Measurements from ENCODE around the gene CHADL. TPM values are rescaled to one million over a fixed set of nuclear protein-coding genes. Genes with fewer than 3 reads are reported as not detected.

The CHADL gene
- total RNA-seq, 2 donors from 2014 or later, result 3.2 to 4.9 TPM

DNA sequence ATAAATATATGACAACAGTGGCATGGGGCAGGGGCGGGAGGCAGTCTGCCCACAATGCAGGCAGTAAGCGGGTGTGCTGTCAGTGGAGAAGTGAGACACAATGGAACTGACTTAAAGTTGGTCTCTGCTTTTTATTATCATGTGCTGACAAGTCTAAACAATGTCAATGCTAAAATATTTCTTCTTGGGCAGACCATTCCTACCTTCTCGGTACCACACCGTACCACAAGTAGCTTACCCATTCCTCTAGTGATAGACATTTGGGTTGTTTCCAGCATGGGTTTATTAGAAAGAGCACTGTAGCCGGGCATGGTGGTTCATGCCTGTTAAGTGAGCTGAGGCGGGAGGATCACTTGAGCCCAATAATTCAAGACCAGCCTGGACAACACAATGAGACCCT, 2.6 kb upstream of the CHADL start:
- H3K9me3 ChIP-seq, result no peaks in the 10 kb centered on the region
- DNase-seq (ENCODE audit: low spot score), result no peak
- no peaks in the 10 kb centered on the region for H3K27me3 ChIP-seq (replicated peaks; ENCODE audit: insufficient read depth)
- no peak for ATAC-seq (ENCODE audit: insufficient number of reproducible peaks, low FRiP score, low read depth)
- no peak overlapping the region for H3K27ac ChIP-seq
- no peak for TF ChIP-seq CTCF (IDR thresholded peaks at IDR 0.05)
- peaks cover 13% of the 10 kb centered on the region for H3K36me3 ChIP-seq
- H3K4me1 ChIP-seq (ENCODE audit: control insufficient read depth in 1 of 2, low read depth in 2 of 2), result peaks cover 0 to under 1% of the 10 kb centered on the region in 2 donors
- H3K4me3 ChIP-seq, result no peak overlapping the region

DNA sequence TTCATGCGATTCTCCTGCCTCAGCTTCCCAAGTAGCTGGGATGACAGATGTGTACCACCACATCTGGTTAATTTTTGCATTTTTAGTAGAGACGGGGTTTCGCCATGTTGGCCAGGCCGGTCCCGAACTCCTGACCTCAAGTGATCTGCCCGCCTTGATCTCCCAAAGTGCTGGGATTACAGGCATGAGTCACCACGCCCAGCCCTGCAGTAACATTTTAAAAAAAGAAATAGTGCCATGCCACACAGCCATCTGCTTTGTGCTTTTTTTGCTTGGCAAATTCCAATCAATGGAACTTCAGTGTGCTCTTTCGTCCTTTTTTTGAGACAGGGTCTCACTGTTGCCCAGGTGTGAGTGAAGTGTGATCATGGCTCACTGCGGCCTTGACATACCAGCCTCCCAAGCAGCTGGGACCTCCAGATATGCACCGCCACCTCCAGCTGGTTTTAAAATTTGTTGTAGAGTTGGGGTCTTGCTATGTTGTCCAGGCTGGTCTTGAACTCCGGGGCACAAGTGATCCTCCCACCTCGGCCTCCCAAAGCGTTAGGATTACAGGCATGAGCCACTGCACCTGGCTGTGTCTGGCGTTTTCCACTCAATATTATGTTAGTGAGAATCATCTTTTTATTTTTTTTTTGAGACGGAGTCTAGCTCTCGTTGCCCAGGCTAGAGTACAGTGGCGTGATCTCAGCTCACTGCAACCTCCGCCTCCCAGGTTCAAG, 1.8 kb upstream of the CHADL start:
- no peak for ATAC-seq (ENCODE audit: insufficient number of reproducible peaks, low FRiP score, low read depth)
- TF ChIP-seq CTCF (IDR thresholded peaks at IDR 0.05), result no peak
- Histone ChIP-seq H3K27ac (no peak overlapping the region), H3K9me3 (no peaks in the 10 kb centered on the region), H3K4me1 (ENCODE audit: control insufficient read depth in 1 of 2, low read depth in 2 of 2) (peaks cover 0 to 7% of the 10 kb centered on the region in 2 donors), H3K36me3 (peaks cover 10% of the 10 kb centered on the region), H3K27me3 (replicated peaks; ENCODE audit: insufficient read depth) (no peaks in the 10 kb centered on the region), H3K4me3 (no peak overlapping the region)
- no peak for DNase-seq (ENCODE audit: low spot score)

- DNase-seq (ENCODE audit: low spot score) (no peak), ATAC-seq (ENCODE audit: insufficient number of reproducible peaks, low FRiP score, low read depth) (no peak)
- no peaks in the 10 kb centered on the region for H3K9me3 ChIP-seq
- H3K4me1 ChIP-seq (ENCODE audit: control insufficient read depth in 1 of 2, low read depth in 2 of 2), result peaks cover 4 to 14% of the 10 kb centered on the region in 2 donors
- no peak overlapping the region for H3K27ac ChIP-seq
- no peak for TF ChIP-seq CTCF (IDR thresholded peaks at IDR 0.05)
- H3K4me3 ChIP-seq, result no peak overlapping the region
- H3K36me3 ChIP-seq, result peaks cover 3% of the 10 kb centered on the region
- no peaks in the 10 kb centered on the region for H3K27me3 ChIP-seq (replicated peaks; ENCODE audit: insufficient read depth)
Observed at GRCh38 chr22:41241133-41241676, 474 bp upstream of the CHADL start.

DNA sequence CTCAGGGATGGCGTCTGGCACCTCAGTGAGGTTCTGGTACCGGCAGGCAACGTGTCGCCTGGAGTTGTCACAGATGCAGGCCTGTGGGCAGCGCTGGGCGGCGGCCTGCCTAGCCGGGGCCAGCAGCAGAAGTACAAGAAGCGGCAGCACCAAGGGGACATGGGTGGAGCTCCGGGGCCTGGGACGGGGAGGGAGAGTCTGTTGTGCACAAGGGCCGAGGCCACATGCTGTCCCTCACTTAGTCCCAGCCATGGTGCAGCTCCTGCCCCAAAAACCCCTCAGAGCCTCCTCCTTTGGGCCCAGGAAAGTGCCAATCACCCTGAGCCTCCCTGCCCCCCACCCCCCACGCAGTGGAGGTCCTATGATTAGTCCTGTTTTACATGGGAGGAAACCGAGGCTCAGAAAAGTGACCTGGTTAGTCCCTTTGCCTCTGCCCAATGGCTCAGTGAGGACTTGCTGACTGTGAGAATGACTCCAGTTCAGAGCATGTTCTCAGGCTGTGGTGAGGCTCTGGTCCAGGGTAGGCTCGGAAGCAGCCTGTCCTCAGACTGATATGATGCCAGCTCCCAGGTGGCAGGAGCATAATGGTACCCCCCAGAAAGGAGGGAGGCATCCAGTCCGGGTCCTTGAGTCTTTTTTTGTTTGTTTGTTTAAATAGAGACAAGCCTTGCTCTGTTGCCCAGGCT, 1.1 kb downstream of the CHADL start:
- TF ChIP-seq CTCF (IDR thresholded peaks at IDR 0.05), result no peak
- H3K9me3 ChIP-seq, result no peaks in the 10 kb centered on the region
- H3K4me3 ChIP-seq, result no peak overlapping the region
- no peak overlapping the region for H3K27ac ChIP-seq
- no peaks in the 10 kb centered on the region for H3K27me3 ChIP-seq (replicated peaks; ENCODE audit: insufficient read depth)
- ATAC-seq (ENCODE audit: insufficient number of reproducible peaks, low FRiP score, low read depth) (no peak), DNase-seq (ENCODE audit: low spot score) (no peak)
- no peaks in the 10 kb centered on the region for H3K36me3 ChIP-seq
- H3K4me1 ChIP-seq (ENCODE audit: control insufficient read depth in 1 of 2, low read depth in 2 of 2), result peaks cover 4 to 14% of the 10 kb centered on the region in 2 donors
